Esophagus squamous epithelium (tissue), 5 donors: ENCODE results near the gene TBATA. TPM values are rescaled to one million over a fixed set of nuclear protein-coding genes. Genes with fewer than 3 reads are reported as not detected.
A peak's percentile ranks its signal among the peaks of the same experiment; 100 is the strongest.

Source experiments
- DNase-seq: peaks from one replicate; lab custom pipeline; 2025; lab: John Stamatoyannopoulos, UW
- H3K27ac ChIP-seq, 4 donors: fragments of 200-600 bp; sonication (generic); one replicate each; pipeline ENCODE4 v1.5.1; 2016 to 2019; ENCODE audit warnings: mild to moderate bottlenecking in 1 of 4
- H3K27me3 ChIP-seq, 4 donors: fragments of 200-600 bp; sonication (generic); 1 replicate in 3 of 4; 2 replicates in 1 of 4; pipeline versions ENCODE4 v1.5.1 to v1.6.0; 2017 to 2021; ENCODE audit warnings: antibody characterized with exemption in 1 of 4
- H3K36me3 ChIP-seq, 3 donors: fragments of 200-600 bp; sonication (generic); one replicate each; pipeline ENCODE4 v1.5.1; 2016 to 2019
- H3K4me1 ChIP-seq, 3 donors: fragments of 200-600 bp; sonication (generic); one replicate each; pipeline ENCODE4 v1.5.1; 2017 to 2019
- H3K4me3 ChIP-seq, 4 donors: fragments of 200-600 bp; sonication (generic); 1 replicate in 3 of 4; 2 replicates in 1 of 4; pipeline ENCODE4 v1.5.1; 2016 to 2019; ENCODE audit warnings: mild to moderate bottlenecking in 2 of 4, moderate library complexity in 1 of 4
- H3K9me3 ChIP-seq, 3 donors: fragments of 200-600 bp; sonication (generic); one replicate each; pipeline ENCODE4 v1.5.1; 2016 to 2019
- CTCF ChIP-seq, 6 experiments: fragments of 450-650 bp in 4 of 6; fragments of 200-600 bp in 2 of 6; sonication (generic) in 2 of 6; IDR thresholded peaks; one replicate each; pipeline ENCODE4 v1.5.1; 2016 to 2019; ENCODE audit warnings: antibody characterized with exemption in 6 of 6, mild to moderate bottlenecking in 4 of 6, moderate library complexity in 4 of 6
- POLR2A ChIP-seq, 4 donors: fragments of 450-650 bp; IDR thresholded peaks; one replicate each; pipeline ENCODE4 v1.6.1; 2017; ENCODE audit warnings: antibody characterized with exemption in 4 of 4, mild to moderate bottlenecking in 4 of 4, moderate library complexity in 3 of 4
- WGBS, 2 donors: methylation state at CpG; one replicate each; pipeline ENCODE4 v1.1.5; 2018; 5-methylcytosine and 5-hydroxymethylcytosine counted together
- intact Hi-C: fragments of 100-400 bp; cut with DNase I; formaldehyde crosslinking; loops from one replicate; pipeline ENCODE4 v1.15.0; 2022
- total RNA-seq, 4 donors: library from RNA; depleted of rRNA; stranded (reverse); fragments of >200 nt; gene quantifications; one replicate each; pipeline ENCODE4 v1.1.0, GENCODE V29; 2016
- donor health status: DM: yes; HTN: yes; CAD: no.

TBATA gene
- total RNA-seq, 4 donors from 2014 or later = not detected

GRCh38 chr10:70795613-70796012, 10.4 kb upstream of the TBATA start:
- WGBS, 2 donors = 70 to 79% methylated on average over 1 of the region's 1 CpG
- no peak for DNase-seq
- no peak for TF ChIP-seq POLR2A (IDR thresholded peaks at IDR 0.05)
- no peak for TF ChIP-seq CTCF (IDR thresholded peaks at IDR 0.05)
- Histone ChIP-seq H3K36me3 (no peaks in the 10 kb centered on the region), H3K27me3 (peaks cover 0 to 13% (median 0%) of the 10 kb centered on the region in 4 donors), H3K27ac (no peak overlapping the region), H3K4me3 (no peak overlapping the region), H3K9me3 (no peaks in the 10 kb centered on the region), H3K4me1 (no peaks in the 10 kb centered on the region)
- intact Hi-C loops = no loop called here

DNA sequence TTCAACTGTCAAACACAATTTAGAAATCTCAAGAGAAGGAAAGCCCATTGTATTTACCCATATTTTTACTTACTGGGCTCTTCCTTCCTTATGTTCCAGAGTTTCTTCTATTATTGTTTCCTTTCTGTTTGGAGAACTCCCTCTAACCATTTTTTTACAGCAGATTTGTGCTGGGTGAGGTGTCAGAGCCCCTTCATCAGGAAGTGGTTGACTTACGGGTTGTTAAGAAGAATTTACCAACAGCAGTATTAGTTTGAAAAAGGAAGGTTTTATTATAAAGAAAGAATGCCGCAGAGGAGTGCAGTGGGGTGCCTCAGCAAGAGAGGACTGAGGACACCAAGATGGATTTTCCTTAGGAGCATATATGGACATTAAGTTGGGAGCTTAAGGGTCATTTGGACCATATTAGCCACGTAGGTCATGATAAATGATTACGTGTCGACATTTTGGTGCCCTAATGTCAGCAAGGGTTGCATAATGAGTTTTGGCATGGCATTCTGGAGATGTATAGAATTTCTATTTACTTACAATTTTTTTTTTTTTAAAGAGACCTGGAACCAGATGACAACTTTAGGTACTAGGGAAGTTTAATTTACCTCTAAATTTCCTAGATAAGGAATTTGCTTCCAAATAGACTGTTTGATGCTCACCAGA, 6.3 kb upstream of the TBATA start:
- Histone ChIP-seq H3K27me3 (no peaks in the 10 kb centered on the region), H3K4me1 (peaks cover 0 to 6% (median 0%) of the 10 kb centered on the region in 3 donors), H3K27ac (no peak overlapping the region), H3K4me3 (no peak overlapping the region), H3K36me3 (no peaks in the 10 kb centered on the region), H3K9me3 (no peaks in the 10 kb centered on the region)
- TF ChIP-seq CTCF (IDR thresholded peaks at IDR 0.05) = no peak
- no peak for TF ChIP-seq POLR2A (IDR thresholded peaks at IDR 0.05)
- DNase-seq = no peak
- WGBS, 2 donors = 61 to 63% methylated on average over 5 of the region's 5 CpGs
- intact Hi-C loops = no loop called here

- 39 to 61% methylated on average over 4 to 5 of the region's 5 CpGs for WGBS, 2 donors
- TF ChIP-seq POLR2A (IDR thresholded peaks at IDR 0.05) (no peak), CTCF (IDR thresholded peaks at IDR 0.05) (no peak)
- no peaks in the 10 kb centered on the region for H3K36me3 ChIP-seq
- no peak for DNase-seq
- peaks cover 0 to 9% (median 0%) of the 10 kb centered on the region in 3 donors for H3K4me1 ChIP-seq
- peaks cover 0 to 5% (median 0%) of the 10 kb centered on the region in 4 donors for H3K27me3 ChIP-seq
- no peak overlapping the region for H3K4me3 ChIP-seq
- no peaks in the 10 kb centered on the region for H3K9me3 ChIP-seq
- H3K27ac ChIP-seq = peak overlapping the region in 1 of 4 donors; percentile 25
- intact Hi-C loops = no loop called here
Measured at GRCh38 chr10:70786799-70787415, 1.7 kb upstream of the TBATA start.

- Histone ChIP-seq H3K9me3 (no peaks in the 10 kb centered on the region), H3K27ac (no peak overlapping the region), H3K36me3 (no peaks in the 10 kb centered on the region), H3K27me3 (peaks cover 0 to 5% (median 0%) of the 10 kb centered on the region in 4 donors), H3K4me1 (peaks cover 0 to 18% (median 0%) of the 10 kb centered on the region in 3 donors), H3K4me3 (no peak overlapping the region)
- WGBS, 2 donors = 37 to 60% methylated on average over 2 of the region's 2 CpGs
- intact Hi-C loops = no loop called here
- DNase-seq = no peak
- TF ChIP-seq POLR2A (IDR thresholded peaks at IDR 0.05) (no peak), CTCF (IDR thresholded peaks at IDR 0.05) (no peak)
Measured at GRCh38 chr10:70784471-70784870, 706 bp downstream of the TBATA start.

DNA sequence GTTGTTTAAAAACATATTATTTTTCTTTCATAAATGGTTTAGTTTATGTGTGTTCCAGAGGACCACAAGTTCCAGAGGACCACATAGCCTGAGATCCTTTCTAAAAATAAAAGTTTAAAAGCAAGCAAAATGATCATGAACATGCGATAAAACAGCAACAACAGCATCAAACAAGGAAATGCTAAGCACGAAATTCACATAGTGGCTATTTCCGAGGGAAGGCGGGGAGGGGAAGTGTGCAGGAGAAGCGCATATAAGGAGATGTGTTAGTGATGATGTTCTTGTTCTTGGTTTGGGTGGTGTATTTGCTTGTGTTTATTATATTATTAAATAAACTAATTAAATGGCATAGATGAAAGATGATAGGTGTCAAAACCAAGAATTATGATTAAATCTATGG, 1.2 kb downstream of the TBATA start:
- no peak for TF ChIP-seq CTCF (IDR thresholded peaks at IDR 0.05)
- TF ChIP-seq POLR2A (IDR thresholded peaks at IDR 0.05) = no peak
- intact Hi-C loops = no loop called here
- H3K4me3 ChIP-seq = no peak overlapping the region
- WGBS, 2 donors = 60 to 67% methylated on average over 5 of the region's 5 CpGs
- peaks cover 0 to 5% (median 0%) of the 10 kb centered on the region in 4 donors for H3K27me3 ChIP-seq
- no peaks in the 10 kb centered on the region for H3K36me3 ChIP-seq
- no peaks in the 10 kb centered on the region for H3K9me3 ChIP-seq
- H3K4me1 ChIP-seq = peaks cover 0 to 22% (median 0%) of the 10 kb centered on the region in 3 donors
- no peak for DNase-seq
- no peak overlapping the region for H3K27ac ChIP-seq
